HS-5 (cell line): ENCODE data around the gene SPNS3.

ENCODE experiments used
- DNase-seq: peaks from one replicate; pipeline ENCODE4 v3.0.0-alpha.2; 2012; ENCODE audit warnings: low read depth

Gene SPNS3

GRCh38 chr17:4527566-4528125 is 93.9 kb downstream of the SPNS3 start:
- no peak for DNase-seq

- no peak for DNase-seq
Measured at GRCh38 chr17:4529533-4530152, 95.9 kb downstream of the SPNS3 start.

GRCh38 chr17:4530799-4531730 is 97.3 kb downstream of the SPNS3 start:
- DNase-seq, result no peak

- no peak for DNase-seq
Measured at GRCh38 chr17:4531988-4532736, 98.4 kb downstream of the SPNS3 start.

- no peak for DNase-seq
Measured at GRCh38 chr17:4532860-4533522, 99.3 kb downstream of the SPNS3 start.

- no peak for DNase-seq
Measured at GRCh38 chr17:4533523-4534504, 100.1 kb downstream of the SPNS3 start.

GRCh38 chr17:4534515-4534914 is 100.8 kb downstream of the SPNS3 start:
- no peak for DNase-seq

- no peak for DNase-seq
Measured at GRCh38 chr17:4534928-4535666, 101.4 kb downstream of the SPNS3 start.

GRCh38 chr17:4535667-4536258 is 102.0 kb downstream of the SPNS3 start:
- no peak for DNase-seq

GRCh38 chr17:4536259-4536741 is 102.6 kb downstream of the SPNS3 start:
- DNase-seq, result no peak

- no peak for DNase-seq
Measured at GRCh38 chr17:4536742-4537411, 103.1 kb downstream of the SPNS3 start.
